ENCODE measurements around the gene ERBB3.
A peak's percentile ranks its signal among the peaks of the same experiment; 100 is the strongest.

ERBB3 gene

DNA sequence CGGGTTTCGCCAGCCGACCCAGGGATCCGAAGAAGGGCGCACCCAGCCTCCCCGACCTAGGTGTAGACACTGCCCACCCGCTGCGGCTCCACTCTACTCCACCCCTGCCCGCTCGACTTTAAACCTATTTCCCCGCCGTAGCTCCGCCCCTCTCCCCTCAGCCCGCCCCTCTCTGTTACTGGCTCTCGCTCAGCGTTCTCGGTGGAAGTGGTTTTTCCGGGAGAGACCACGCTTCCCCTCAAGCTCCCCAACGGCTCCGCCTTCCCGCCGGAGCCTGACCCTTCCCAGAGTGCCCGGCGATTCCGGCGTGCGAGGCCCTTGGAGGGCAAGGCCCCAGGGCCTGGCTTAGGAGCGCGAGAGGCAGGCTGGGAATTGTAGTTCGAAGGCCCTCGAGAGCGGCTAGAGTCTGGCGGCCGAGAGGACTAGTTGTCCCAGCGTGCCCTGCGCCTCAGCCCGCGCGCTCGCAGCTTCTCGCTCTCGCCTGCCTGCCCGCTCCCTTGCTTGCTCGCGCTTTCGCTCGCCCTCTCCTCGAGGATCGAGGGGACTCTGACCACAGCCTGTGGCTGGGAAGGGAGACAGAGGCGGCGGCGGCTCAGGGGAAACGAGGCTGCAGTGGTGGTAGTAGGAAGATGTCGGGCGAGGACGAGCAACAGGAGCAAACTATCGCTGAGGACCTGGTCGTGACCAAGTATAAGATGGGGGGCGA is 24.3 kb downstream of the ERBB3 start, which contains the start of gene PA2G4 (continued):
- TF ChIP-seq, protein P1, sequence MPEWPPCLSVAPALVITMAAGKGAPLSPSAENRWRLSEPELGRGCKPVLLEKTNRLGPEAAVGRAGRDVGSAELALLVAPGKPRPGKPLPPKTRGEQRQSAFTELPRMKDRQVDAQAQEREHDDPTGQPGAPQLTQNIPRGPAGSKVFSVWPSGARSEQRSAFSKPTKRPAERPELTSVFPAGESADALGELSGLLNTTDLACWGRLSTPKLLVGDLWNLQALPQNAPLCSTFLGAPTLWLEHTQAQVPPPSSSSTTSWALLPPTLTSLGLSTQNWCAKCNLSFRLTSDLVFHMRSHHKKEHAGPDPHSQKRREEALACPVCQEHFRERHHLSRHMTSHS (tag by site-specific recombination; IDR thresholded peaks at IDR 0.05) = no peak
- TF ChIP-seq ZNF548 (tag by site-specific recombination; IDR thresholded peaks at IDR 0.05) (no peak), ZNF623 (tag by site-specific recombination; IDR thresholded peaks at IDR 0.05) (no peak), ZNF843 (tag by site-specific recombination; IDR thresholded peaks at IDR 0.05) (no peak), ZNF555 (tag by site-specific recombination; conservative IDR thresholded peaks at IDR 0.05) (no peak), ZNF558 (tag by site-specific recombination; IDR thresholded peaks at IDR 0.05) (no peak), ZNF112 (tag by site-specific recombination; IDR thresholded peaks at IDR 0.05) (no peak), ZFP41 (tag by site-specific recombination; IDR thresholded peaks at IDR 0.05; ENCODE audit: borderline replicate concordance) (no peak), ZBTB7A (tag by site-specific recombination; IDR thresholded peaks at IDR 0.05; ENCODE audit: low read depth) (0 out of 2 replicates have a peak, but pooled peaks have one; percentile 60), ZNF654 (tag by site-specific recombination; IDR thresholded peaks at IDR 0.05; ENCODE audit: low read depth) (no peak), ZNF140 (tag by site-specific recombination; IDR thresholded peaks at IDR 0.05) (no peak), TRIM28 (IDR thresholded peaks at IDR 0.05; ENCODE audit: borderline replicate concordance, low read length) (no peak), ZNF394 (tag by site-specific recombination; IDR thresholded peaks at IDR 0.05; ENCODE audit: borderline replicate concordance) (peak; percentile 66), KLF1 (tag by site-specific recombination; IDR thresholded peaks at IDR 0.05) (peak; percentile 85), YY1 (tag by site-specific recombination; IDR thresholded peaks at IDR 0.05) (no peak), ZSCAN30 (tag by site-specific recombination; IDR thresholded peaks at IDR 0.05) (peak; percentile 70), ZNF266 (tag by site-specific recombination; IDR thresholded peaks at IDR 0.05; ENCODE audit: low read depth) (no peak), GLI4 (tag by site-specific recombination; IDR thresholded peaks at IDR 0.05) (no peak), ZNF830 (tag by site-specific recombination; IDR thresholded peaks at IDR 0.05; ENCODE audit: low read depth) (no peak), ZNF311 (tag by site-specific recombination; IDR thresholded peaks at IDR 0.05; ENCODE audit: borderline replicate concordance) (no peak), ZNF48 (tag by site-specific recombination; IDR thresholded peaks at IDR 0.05) (no peak), MYNN (tag by site-specific recombination; IDR thresholded peaks at IDR 0.05; ENCODE audit: borderline replicate concordance) (no peak), GLI2 (tag by site-specific recombination; IDR thresholded peaks at IDR 0.05; ENCODE audit: borderline replicate concordance, low read depth) (no peak), ZNF670 (tag by site-specific recombination; IDR thresholded peaks at IDR 0.05; ENCODE audit: low read depth) (no peak), ZNF571 (tag by site-specific recombination; IDR thresholded peaks at IDR 0.05) (no peak), ZNF114 (tag by site-specific recombination; IDR thresholded peaks at IDR 0.05) (no peak), SCRT2 (tag by site-specific recombination; IDR thresholded peaks at IDR 0.05) (peak; percentile 96), ZBTB21 (tag by site-specific recombination; IDR thresholded peaks at IDR 0.05) (no peak)
- TF ChIP-seq, protein P2, sequence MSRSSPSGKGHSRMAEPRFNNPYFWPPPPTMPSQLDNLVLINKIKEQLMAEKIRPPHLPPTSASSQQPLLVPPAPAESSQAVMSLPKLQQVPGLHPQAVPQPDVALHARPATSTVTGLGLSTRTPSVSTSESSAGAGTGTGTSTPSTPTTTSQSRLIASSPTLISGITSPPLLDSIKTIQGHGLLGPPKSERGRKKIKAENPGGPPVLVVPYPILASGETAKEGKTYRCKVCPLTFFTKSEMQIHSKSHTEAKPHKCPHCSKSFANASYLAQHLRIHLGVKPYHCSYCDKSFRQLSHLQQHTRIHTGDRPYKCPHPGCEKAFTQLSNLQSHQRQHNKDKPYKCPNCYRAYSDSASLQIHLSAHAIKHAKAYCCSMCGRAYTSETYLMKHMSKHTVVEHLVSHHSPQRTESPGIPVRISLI (tag by site-specific recombination; IDR thresholded peaks at IDR 0.05) = no peak
- TF ChIP-seq, protein P3, sequence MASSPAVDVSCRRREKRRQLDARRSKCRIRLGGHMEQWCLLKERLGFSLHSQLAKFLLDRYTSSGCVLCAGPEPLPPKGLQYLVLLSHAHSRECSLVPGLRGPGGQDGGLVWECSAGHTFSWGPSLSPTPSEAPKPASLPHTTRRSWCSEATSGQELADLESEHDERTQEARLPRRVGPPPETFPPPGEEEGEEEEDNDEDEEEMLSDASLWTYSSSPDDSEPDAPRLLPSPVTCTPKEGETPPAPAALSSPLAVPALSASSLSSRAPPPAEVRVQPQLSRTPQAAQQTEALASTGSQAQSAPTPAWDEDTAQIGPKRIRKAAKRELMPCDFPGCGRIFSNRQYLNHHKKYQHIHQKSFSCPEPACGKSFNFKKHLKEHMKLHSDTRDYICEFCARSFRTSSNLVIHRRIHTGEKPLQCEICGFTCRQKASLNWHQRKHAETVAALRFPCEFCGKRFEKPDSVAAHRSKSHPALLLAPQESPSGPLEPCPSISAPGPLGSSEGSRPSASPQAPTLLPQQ (tag by site-specific recombination; IDR thresholded peaks at IDR 0.05) = peak; percentile 20; the same call in 1 of the 2 replicates
- TF ChIP-seq, protein P4, sequence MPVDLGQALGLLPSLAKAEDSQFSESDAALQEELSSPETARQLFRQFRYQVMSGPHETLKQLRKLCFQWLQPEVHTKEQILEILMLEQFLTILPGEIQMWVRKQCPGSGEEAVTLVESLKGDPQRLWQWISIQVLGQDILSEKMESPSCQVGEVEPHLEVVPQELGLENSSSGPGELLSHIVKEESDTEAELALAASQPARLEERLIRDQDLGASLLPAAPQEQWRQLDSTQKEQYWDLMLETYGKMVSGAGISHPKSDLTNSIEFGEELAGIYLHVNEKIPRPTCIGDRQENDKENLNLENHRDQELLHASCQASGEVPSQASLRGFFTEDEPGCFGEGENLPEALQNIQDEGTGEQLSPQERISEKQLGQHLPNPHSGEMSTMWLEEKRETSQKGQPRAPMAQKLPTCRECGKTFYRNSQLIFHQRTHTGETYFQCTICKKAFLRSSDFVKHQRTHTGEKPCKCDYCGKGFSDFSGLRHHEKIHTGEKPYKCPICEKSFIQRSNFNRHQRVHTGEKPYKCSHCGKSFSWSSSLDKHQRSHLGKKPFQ (tag by site-specific recombination; IDR thresholded peaks at IDR 0.05) = no peak
- TF ChIP-seq, protein P5, sequence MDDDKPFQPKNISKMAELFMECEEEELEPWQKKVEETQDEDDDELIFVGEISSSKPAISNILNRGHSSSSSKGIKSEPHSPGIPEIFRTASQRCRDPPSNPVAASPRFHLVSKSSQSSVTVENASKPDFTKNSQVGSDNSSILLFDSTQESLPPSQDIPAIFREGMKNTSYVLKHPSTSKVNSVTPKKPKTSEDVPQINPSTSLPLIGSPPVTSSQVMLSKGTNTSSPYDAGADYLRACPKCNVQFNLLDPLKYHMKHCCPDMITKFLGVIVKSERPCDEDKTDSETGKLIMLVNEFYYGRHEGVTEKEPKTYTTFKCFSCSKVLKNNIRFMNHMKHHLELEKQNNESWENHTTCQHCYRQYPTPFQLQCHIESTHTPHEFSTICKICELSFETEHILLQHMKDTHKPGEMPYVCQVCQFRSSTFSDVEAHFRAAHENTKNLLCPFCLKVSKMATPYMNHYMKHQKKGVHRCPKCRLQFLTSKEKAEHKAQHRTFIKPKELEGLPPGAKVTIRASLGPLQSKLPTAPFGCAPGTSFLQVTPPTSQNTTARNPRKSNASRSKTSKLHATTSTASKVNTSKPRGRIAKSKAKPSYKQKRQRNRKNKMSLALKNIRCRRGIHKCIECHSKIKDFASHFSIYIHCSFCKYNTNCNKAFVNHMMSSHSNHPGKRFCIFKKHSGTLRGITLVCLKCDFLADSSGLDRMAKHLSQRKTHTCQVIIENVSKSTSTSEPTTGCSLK (tag by site-specific recombination; IDR thresholded peaks at IDR 0.05) = no peak
- TF ChIP-seq, protein P6, sequence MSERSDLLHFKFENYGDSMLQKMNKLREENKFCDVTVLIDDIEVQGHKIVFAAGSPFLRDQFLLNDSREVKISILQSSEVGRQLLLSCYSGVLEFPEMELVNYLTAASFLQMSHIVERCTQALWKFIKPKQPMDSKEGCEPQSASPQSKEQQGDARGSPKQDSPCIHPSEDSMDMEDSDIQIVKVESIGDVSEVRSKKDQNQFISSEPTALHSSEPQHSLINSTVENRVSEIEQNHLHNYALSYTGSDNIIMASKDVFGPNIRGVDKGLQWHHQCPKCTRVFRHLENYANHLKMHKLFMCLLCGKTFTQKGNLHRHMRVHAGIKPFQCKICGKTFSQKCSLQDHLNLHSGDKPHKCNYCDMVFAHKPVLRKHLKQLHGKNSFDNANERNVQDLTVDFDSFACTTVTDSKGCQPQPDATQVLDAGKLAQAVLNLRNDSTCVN (tag by site-specific recombination; optimal IDR thresholded peaks at IDR 0.05) = peak; percentile 100

Data from HEK293 (cell line).